Stomach smooth muscle (tissue), 2 donors: Measurements from ENCODE around the gene KRT86.
A peak's percentile ranks its signal among the peaks of the same experiment; 100 is the strongest.
"Not testable (repeated sequence)": the region's sequence is repeated elsewhere in the genome, so short reads cannot be mapped to it uniquely, and the experiment has no call there.

Source experiments
- H3K27ac ChIP-seq: one replicate; pipeline ENCODE4 v1.7.0; 2013; ENCODE audit warnings: mild to moderate bottlenecking, low read length, inconsistent platforms
- H3K27me3 ChIP-seq, 2 donors: one replicate each; pipeline ENCODE4 v1.7.0; 2013; ENCODE audit warnings: low read length in 2 of 2; ENCODE audit not compliant: insufficient read depth in 2 of 2, control insufficient read depth in 1 of 2
- H3K36me3 ChIP-seq, 2 donors: one replicate each; pipeline ENCODE4 v1.7.0; 2013; ENCODE audit warnings: low read length in 2 of 2; ENCODE audit not compliant: control insufficient read depth in 2 of 2, insufficient read depth in 2 of 2
- H3K4me1 ChIP-seq: one replicate; pipeline ENCODE4 v1.7.0; 2013; ENCODE audit warnings: low read length; ENCODE audit not compliant: control insufficient read depth, insufficient read depth
- H3K4me3 ChIP-seq, 2 donors: one replicate each; pipeline ENCODE4 v1.7.0; 2013; ENCODE audit warnings: low read length in 2 of 2
- H3K9ac ChIP-seq, 2 donors: one replicate each; pipeline ENCODE4 v1.7.0; 2013; ENCODE audit warnings: low read length in 2 of 2, mild to moderate bottlenecking in 1 of 2
- H3K9me3 ChIP-seq, 2 donors: one replicate each; pipeline ENCODE4 v1.7.0; 2013; ENCODE audit warnings: low read length in 2 of 2; ENCODE audit not compliant: control insufficient read depth in 2 of 2
- donor health status: healthy.
- donor health status: Pancreatic carcinoma.

KRT86 gene

GRCh38 chr12:52240247-52240646 lies 34.2 kb upstream of the KRT86 start:
- H3K9me3 ChIP-seq, H3K36me3 ChIP-seq, H3K27me3 ChIP-seq, H3K27ac ChIP-seq, H3K4me3 ChIP-seq, H3K9ac ChIP-seq: not testable (repeated sequence)
- H3K4me1 ChIP-seq = peaks cover 18% of the 10 kb centered on the region

GRCh38 chr12:52241205-52241842 lies 33.1 kb upstream of the KRT86 start:
- Histone ChIP-seq H3K27me3 (peaks cover 0 to 2% of the 10 kb centered on the region in 2 donors), H3K36me3 (no peaks in the 10 kb centered on the region), H3K9ac (no peak overlapping the region), H3K4me3 (no peak overlapping the region), H3K9me3 (no peaks in the 10 kb centered on the region), H3K27ac (no peak overlapping the region), H3K4me1 (peaks cover 18% of the 10 kb centered on the region)

GRCh38 chr12:52242442-52243258 lies 31.8 kb upstream of the KRT86 start:
- H3K9ac ChIP-seq = no peak overlapping the region

GRCh38 chr12:52243259-52243855 lies 31.1 kb upstream of the KRT86 start:
- peak overlapping the region; percentile 41 for H3K27ac ChIP-seq
- peaks cover 0 to 2% of the 10 kb centered on the region in 2 donors for H3K27me3 ChIP-seq
- H3K9me3 ChIP-seq = no peaks in the 10 kb centered on the region
- peaks cover 31% of the 10 kb centered on the region for H3K4me1 ChIP-seq
- no peak overlapping the region for H3K9ac ChIP-seq
- H3K36me3 ChIP-seq = no peaks in the 10 kb centered on the region
- H3K4me3 ChIP-seq = no peak overlapping the region

More at GRCh38 chr12:52242442-52243258, 31.8 kb upstream of the KRT86 start:
- H3K27ac ChIP-seq = no peak overlapping the region
- H3K4me3 ChIP-seq = no peak overlapping the region
- peaks cover 24% of the 10 kb centered on the region for H3K4me1 ChIP-seq
- no peaks in the 10 kb centered on the region for H3K9me3 ChIP-seq
- H3K27me3 ChIP-seq = peaks cover 0 to 2% of the 10 kb centered on the region in 2 donors
- no peaks in the 10 kb centered on the region for H3K36me3 ChIP-seq

- Histone ChIP-seq H3K9me3 (no peaks in the 10 kb centered on the region), H3K4me3 (peak overlapping the region in 1 of 2 donors; percentile 15), H3K27ac (peak overlapping the region; percentile 41), H3K4me1 (peaks cover 38% of the 10 kb centered on the region), H3K36me3 (no peaks in the 10 kb centered on the region), H3K9ac (peak overlapping the region in 1 of 2 donors; percentile 12), H3K27me3 (peaks cover 0 to under 1% of the 10 kb centered on the region in 2 donors)
Measured at GRCh38 chr12:52243856-52244614, 30.4 kb upstream of the KRT86 start.

- no peaks in the 10 kb centered on the region for H3K9me3 ChIP-seq
- H3K36me3 ChIP-seq = no peaks in the 10 kb centered on the region
- peak overlapping the region in 1 of 2 donors; percentile 12 for H3K9ac ChIP-seq
- peaks cover 0 to 2% of the 10 kb centered on the region in 2 donors for H3K27me3 ChIP-seq
- H3K27ac ChIP-seq = peak overlapping the region; percentile 41
- peaks cover 43% of the 10 kb centered on the region for H3K4me1 ChIP-seq
- peak overlapping the region in 1 of 2 donors; percentile 15 for H3K4me3 ChIP-seq
Measured at GRCh38 chr12:52244615-52244994, 29.8 kb upstream of the KRT86 start.

GRCh38 chr12:52245259-52245961 lies 29.0 kb upstream of the KRT86 start:
- Histone ChIP-seq H3K9ac (no peak overlapping the region), H3K4me1 (peaks cover 43% of the 10 kb centered on the region), H3K27ac (no peak overlapping the region), H3K9me3 (no peaks in the 10 kb centered on the region), H3K4me3 (no peak overlapping the region), H3K36me3 (no peaks in the 10 kb centered on the region), H3K27me3 (peaks cover 0 to 2% of the 10 kb centered on the region in 2 donors)

GRCh38 chr12:52245962-52246569 lies 28.4 kb upstream of the KRT86 start:
- peaks cover 0 to 2% of the 10 kb centered on the region in 2 donors for H3K27me3 ChIP-seq
- no peak overlapping the region for H3K27ac ChIP-seq
- no peaks in the 10 kb centered on the region for H3K9me3 ChIP-seq
- no peak overlapping the region for H3K4me3 ChIP-seq
- H3K36me3 ChIP-seq = no peaks in the 10 kb centered on the region
- no peak overlapping the region for H3K9ac ChIP-seq
- peaks cover 43% of the 10 kb centered on the region for H3K4me1 ChIP-seq

GRCh38 chr12:52246720-52247621 lies 27.5 kb upstream of the KRT86 start:
- H3K36me3 ChIP-seq = no peaks in the 10 kb centered on the region
- H3K27ac ChIP-seq = no peak overlapping the region
- H3K9me3 ChIP-seq = no peaks in the 10 kb centered on the region
- peaks cover 43% of the 10 kb centered on the region for H3K4me1 ChIP-seq
- H3K4me3 ChIP-seq = no peak overlapping the region
- H3K27me3 ChIP-seq = peaks cover 0 to 2% of the 10 kb centered on the region in 2 donors
- no peak overlapping the region for H3K9ac ChIP-seq
